ENCODE measurements around the gene SMYD3. TPM values are rescaled to one million over a fixed set of nuclear protein-coding genes. Genes with fewer than 3 reads are reported as not detected.

Gene SMYD3
- total and polyA plus RNA-seq, 2 of the 4 experiments (the other 2 are of a cell fraction) = 26.5 to 37.6 TPM

DNA sequence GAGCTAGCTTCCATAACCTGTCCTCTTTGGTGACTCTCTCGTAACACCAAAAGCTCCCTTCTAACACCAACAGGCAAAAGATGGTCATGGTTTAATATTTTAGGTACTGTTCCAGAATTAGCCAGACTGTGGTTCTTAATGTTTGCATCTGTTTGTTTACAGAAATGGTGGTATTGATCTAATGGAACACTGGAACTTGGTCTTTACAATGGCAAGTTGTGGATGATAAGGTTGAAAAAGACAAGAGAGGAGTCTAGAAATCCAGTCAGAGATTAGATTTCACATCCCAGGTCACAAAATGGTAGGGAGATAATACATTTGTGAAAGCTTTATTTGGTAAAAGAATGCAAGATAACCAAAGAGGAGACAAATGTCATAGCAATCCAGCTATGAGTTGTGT lies 293.1 kb downstream of the SMYD3 start (continued):
- TF ChIP-seq, protein P1, sequence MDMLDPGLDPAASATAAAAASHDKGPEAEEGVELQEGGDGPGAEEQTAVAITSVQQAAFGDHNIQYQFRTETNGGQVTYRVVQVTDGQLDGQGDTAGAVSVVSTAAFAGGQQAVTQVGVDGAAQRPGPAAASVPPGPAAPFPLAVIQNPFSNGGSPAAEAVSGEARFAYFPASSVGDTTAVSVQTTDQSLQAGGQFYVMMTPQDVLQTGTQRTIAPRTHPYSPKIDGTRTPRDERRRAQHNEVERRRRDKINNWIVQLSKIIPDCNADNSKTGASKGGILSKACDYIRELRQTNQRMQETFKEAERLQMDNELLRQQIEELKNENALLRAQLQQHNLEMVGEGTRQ (IDR thresholded peaks at IDR 0.05; ENCODE audit: low read depth, low read length) = no peak
- TF ChIP-seq NFE2L2 (IDR thresholded peaks at IDR 0.05; ENCODE audit: low read depth, low read length) (no peak), CEBPB (IDR thresholded peaks at IDR 0.05; ENCODE audit: low read depth, low read length) (no peak), FOS (IDR thresholded peaks at IDR 0.05; ENCODE audit: low read depth, low read length) (no peak), POLR2A (IDR thresholded peaks at IDR 0.05; ENCODE audit: low read depth, low read length) (no peak), BHLHE40 (IDR thresholded peaks at IDR 0.05; ENCODE audit: low read depth, low read length) (no peak)

DNA sequence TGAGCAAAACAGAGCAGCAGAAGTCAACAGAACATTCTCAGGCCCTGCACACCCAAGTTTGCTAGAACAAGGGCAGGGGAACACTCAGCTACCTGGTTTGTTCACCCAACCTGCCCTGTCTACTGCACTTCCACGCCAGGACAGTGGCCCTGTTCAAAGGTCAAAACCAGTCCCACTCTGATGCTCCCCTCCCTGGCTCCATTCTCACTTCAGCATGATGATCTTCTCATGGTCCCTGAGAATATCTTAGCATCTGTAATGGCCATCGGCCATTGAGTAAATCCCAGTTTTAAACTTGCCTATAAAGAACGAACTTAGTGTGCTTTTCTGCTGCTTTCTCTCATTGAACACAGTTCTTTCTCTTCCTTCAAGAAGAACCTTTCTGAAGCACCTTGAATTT lies 293.6 kb downstream of the SMYD3 start:
- H4K5ac ChIP-seq (ENCODE audit: low read depth, low read length) = peak overlapping the region; percentile 11; the same call in 1 of the 2 replicates
- peak overlapping the region; percentile 7; the same call in 1 of the 2 replicates for H2BK20ac ChIP-seq (ENCODE audit: low read depth, low read length)
- no peaks in the 10 kb centered on the region for H3K36me3 ChIP-seq (ENCODE audit: control insufficient read depth, insufficient read depth, low read length)
- no peak overlapping the region; the same call in none of the 2 replicates for H4K91ac ChIP-seq (ENCODE audit: insufficient read depth, low read depth, low read length)
- DNase-seq (no peak), ATAC-seq (ENCODE audit: low read depth) (no peak)
- H3K4ac ChIP-seq (ENCODE audit: low read depth, low read length) = peak overlapping the region; percentile 50; the same call in 1 of the 2 replicates
- H3K18ac ChIP-seq (ENCODE audit: low read depth, low read length) = peak overlapping the region; percentile 72; the same call in 1 of the 2 replicates
- no TSS peak for BruUV-seq (replicated peaks)
- no peak overlapping the region for H3K23ac ChIP-seq (ENCODE audit: low read depth, low read length)
- no peaks in the 10 kb centered on the region for H4K20me1 ChIP-seq (ENCODE audit: insufficient read depth, low read length)
- peaks cover 3% of the 10 kb centered on the region; the same call in 1 of the 2 replicates for H3K9me1 ChIP-seq (ENCODE audit: insufficient read depth, low read length)
- no peaks in the 10 kb centered on the region for H3K27me3 ChIP-seq (ENCODE audit: control insufficient read depth, insufficient read depth, low read length)
- peak overlapping the region; percentile 61; the same call in 2 of the 3 replicates for H2BK15ac ChIP-seq (ENCODE audit: low read depth, low read length)
- TF ChIP-seq BHLHE40 (IDR thresholded peaks at IDR 0.05; ENCODE audit: low read depth, low read length) (no peak), FOS (IDR thresholded peaks at IDR 0.05; ENCODE audit: low read depth, low read length) (no peak), RAD21 (IDR thresholded peaks at IDR 0.05; ENCODE audit: low read length) (no peak), CHD1 (IDR thresholded peaks at IDR 0.05; ENCODE audit: low read depth, low read length) (no peak), RCOR1 (IDR thresholded peaks at IDR 0.05; ENCODE audit: insufficient replicate concordance, low read length) (no peak), MAZ (IDR thresholded peaks at IDR 0.05; ENCODE audit: borderline replicate concordance, low read depth, low read length) (no peak), POLR2A (IDR thresholded peaks at IDR 0.05; ENCODE audit: low read depth, low read length) (no peak)
- TF ChIP-seq, protein P2, sequence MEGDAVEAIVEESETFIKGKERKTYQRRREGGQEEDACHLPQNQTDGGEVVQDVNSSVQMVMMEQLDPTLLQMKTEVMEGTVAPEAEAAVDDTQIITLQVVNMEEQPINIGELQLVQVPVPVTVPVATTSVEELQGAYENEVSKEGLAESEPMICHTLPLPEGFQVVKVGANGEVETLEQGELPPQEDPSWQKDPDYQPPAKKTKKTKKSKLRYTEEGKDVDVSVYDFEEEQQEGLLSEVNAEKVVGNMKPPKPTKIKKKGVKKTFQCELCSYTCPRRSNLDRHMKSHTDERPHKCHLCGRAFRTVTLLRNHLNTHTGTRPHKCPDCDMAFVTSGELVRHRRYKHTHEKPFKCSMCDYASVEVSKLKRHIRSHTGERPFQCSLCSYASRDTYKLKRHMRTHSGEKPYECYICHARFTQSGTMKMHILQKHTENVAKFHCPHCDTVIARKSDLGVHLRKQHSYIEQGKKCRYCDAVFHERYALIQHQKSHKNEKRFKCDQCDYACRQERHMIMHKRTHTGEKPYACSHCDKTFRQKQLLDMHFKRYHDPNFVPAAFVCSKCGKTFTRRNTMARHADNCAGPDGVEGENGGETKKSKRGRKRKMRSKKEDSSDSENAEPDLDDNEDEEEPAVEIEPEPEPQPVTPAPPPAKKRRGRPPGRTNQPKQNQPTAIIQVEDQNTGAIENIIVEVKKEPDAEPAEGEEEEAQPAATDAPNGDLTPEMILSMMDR (conservative IDR thresholded peaks at IDR 0.05; ENCODE audit: low read depth, low read length) = no peak
- H3K9me3 ChIP-seq (ENCODE audit: control insufficient read depth, insufficient read depth, low read length) = no peaks in the 10 kb centered on the region
- in situ Hi-C loops (cut with MboI; ENCODE audit: low sequenced_read_pairs) = no loop called here
- ChIA-PET POLR2A (ENCODE audit: unreplicated experiment) (no interaction called here), CTCF (interaction anchor here (1.2 kb wide), 1 partner anchor 9 kb away, joined by 3 read pairs; no protein-coding TSS in a partner anchor)
- no peak overlapping the region for H2AK9ac ChIP-seq (replicated peaks; ENCODE audit: low read depth, low read length, poor library complexity)
- no peak overlapping the region for H3K27ac ChIP-seq (ENCODE audit: insufficient read depth, low read length)
- H3K56ac ChIP-seq (ENCODE audit: extremely low read depth, insufficient read depth, low read length) = no peak overlapping the region
- no peak overlapping the region for H3K9ac ChIP-seq (ENCODE audit: low read depth, low read length)
- no peak overlapping the region for H3K4me2 ChIP-seq (ENCODE audit: low read depth, low read length)
- peaks cover 2% of the 10 kb centered on the region for H3K4me1 ChIP-seq (ENCODE audit: control insufficient read depth, insufficient read depth, low read length)
- WGBS, 2 experiments (ENCODE audit: extremely low coverage in 2 of 2, insufficient read length in 1 of 2) = 95% methylated on average over 3 of the region's 3 CpGs; no CpG with 5 or more reads in 1 of the 2 experiments
- H2BK5ac ChIP-seq (ENCODE audit: low read depth, low read length, poor library complexity, severe bottlenecking) = no peak overlapping the region
- no peak overlapping the region for H3K4me3 ChIP-seq (ENCODE audit: insufficient read depth, low read depth, low read length)
- intact Hi-C loops (cut with micrococcal nuclease) = no loop called here
- peaks cover 5 to 9% of the 10 kb centered on the region in 2 experiments; a peak in 3 of 4 replicates for H3K79me1 ChIP-seq (ENCODE audit: low read depth in 1 of 2, low read length in 2 of 2)
- peak overlapping the region; percentile 8; the same call in 1 of the 2 replicates for H3K14ac ChIP-seq (replicated peaks; ENCODE audit: low read depth, low read length)
- peak overlapping the region; percentile 23; the same call in 1 of the 2 replicates for H2BK120ac ChIP-seq (ENCODE audit: low read depth, low read length)
- H2AFZ ChIP-seq (replicated peaks; ENCODE audit: low read length, poor library complexity) = no peak overlapping the region
- peak overlapping the region; percentile 67; the same call in 1 of the 2 replicates for H2AK5ac ChIP-seq (ENCODE audit: low read depth, low read length)
- dilution Hi-C loops (cut with HindIII; ENCODE audit: low sequenced_read_pairs, unreplicated experiment) = no loop called here
- H4K8ac ChIP-seq (ENCODE audit: low read depth in 2 of 2, low read length in 2 of 2) = peak overlapping the region in 1 of 2 experiments; percentile 6; a peak in 1 of 4 replicates
